HEK293 (cell line): ENCODE data around the gene KIFC1.

Experiments used
- HOXA7 ChIP-seq: sonication (generic); formaldehyde crosslinking; IDR thresholded peaks from 2 replicates; pipeline ENCODE4 v1.8.1; 2022; ENCODE audit warnings: missing genetic modification reagents, borderline replicate concordance
- HOXC10 ChIP-seq: sonication (generic); formaldehyde crosslinking; IDR thresholded peaks from 2 replicates; pipeline ENCODE4 v1.8.1; 2023; ENCODE audit warnings: mild to moderate bottlenecking, missing genetic modification reagents
- SP3 ChIP-seq: fragments of 450-650 bp; formaldehyde crosslinking; IDR thresholded peaks from 2 replicates; pipeline ENCODE4 v1.5.1; 2016; ENCODE audit warnings: missing biosample characterization, missing genetic modification characterization
- ZBTB17 ChIP-seq: fragments of 450-650 bp; formaldehyde crosslinking; IDR thresholded peaks from 2 replicates; pipeline ENCODE4 v1.5.1; 2016; ENCODE audit warnings: missing biosample characterization, missing genetic modification characterization
- ZBTB49 ChIP-seq: fragments of 450-650 bp; formaldehyde crosslinking; IDR thresholded peaks from 2 replicates; pipeline ENCODE4 v1.5.1; 2016; ENCODE audit warnings: missing biosample characterization, missing genetic modification characterization, low read depth
- ZFHX2 ChIP-seq: fragments of 450-650 bp; formaldehyde crosslinking; conservative IDR thresholded peaks from 2 replicates; pipeline ENCODE4 v1.5.1; 2016; ENCODE audit warnings: missing biosample characterization, missing genetic modification characterization
- ZFP3 ChIP-seq: fragments of 450-650 bp; formaldehyde crosslinking; IDR thresholded peaks from 2 replicates; pipeline ENCODE4 v1.5.1; 2016; ENCODE audit warnings: low read depth, missing biosample characterization, missing genetic modification characterization
- ZFP41 ChIP-seq: fragments of 450-650 bp; formaldehyde crosslinking; IDR thresholded peaks from 2 replicates; pipeline ENCODE4 v1.5.1; 2016; ENCODE audit warnings: missing biosample characterization, missing genetic modification characterization, borderline replicate concordance
- ZNF157 ChIP-seq: fragments of 450-650 bp; formaldehyde crosslinking; IDR thresholded peaks from 2 replicates; pipeline ENCODE4 v1.5.1; 2016; ENCODE audit warnings: missing biosample characterization, missing genetic modification characterization
- ZNF184 ChIP-seq: fragments of 450-650 bp; IDR thresholded peaks from 2 replicates; pipeline ENCODE4 v1.5.1; 2018; ENCODE audit warnings: missing biosample characterization, mild to moderate bottlenecking, missing genetic modification characterization
- ZNF19 ChIP-seq: fragments of 450-650 bp; formaldehyde crosslinking; IDR thresholded peaks from 2 replicates; pipeline ENCODE4; 2016; ENCODE audit warnings: missing biosample characterization, missing genetic modification characterization, low read depth
- ZNF202 ChIP-seq: fragments of 450-650 bp; formaldehyde crosslinking; IDR thresholded peaks from 2 replicates; pipeline ENCODE4 v1.5.1; 2016; ENCODE audit warnings: missing biosample characterization, missing genetic modification characterization, borderline replicate concordance
- ZNF274 ChIP-seq, 2 experiments: fragments of 200-500 bp in 1 of 2; fragments of 450-650 bp in 1 of 2; sonication (Bioruptor generic) in 1 of 2; formaldehyde crosslinking in 1 of 2; IDR thresholded peaks; 2 replicates each; pipeline versions ENCODE4 v1.5.1 to v1.6.1; 2014 to 2016; ENCODE audit warnings: borderline replicate concordance in 1 of 2, inconsistent platforms in 1 of 2, low read length in 1 of 2, missing biosample characterization in 1 of 2, missing genetic modification characterization in 1 of 2
- ZNF280C ChIP-seq: fragments of 450-650 bp; formaldehyde crosslinking; IDR thresholded peaks from 2 replicates; pipeline ENCODE4 v1.5.1; 2016; ENCODE audit warnings: missing biosample characterization, missing genetic modification characterization
- ZNF341 ChIP-seq: fragments of 450-650 bp; formaldehyde crosslinking; IDR thresholded peaks from 2 replicates; pipeline ENCODE4; 2016; ENCODE audit warnings: low read depth, missing biosample characterization, missing genetic modification characterization
- ZNF354C ChIP-seq: fragments of 450-650 bp; formaldehyde crosslinking; IDR thresholded peaks from 2 replicates; pipeline ENCODE4 v1.5.1; 2016; ENCODE audit warnings: missing biosample characterization, missing genetic modification characterization, low read depth, borderline replicate concordance
- ZNF398 ChIP-seq: fragments of 450-650 bp; formaldehyde crosslinking; IDR thresholded peaks from 2 replicates; pipeline ENCODE4 v1.5.1; 2017; ENCODE audit warnings: missing biosample characterization, missing genetic modification characterization
- ZNF404 ChIP-seq: fragments of 450-650 bp; formaldehyde crosslinking; IDR thresholded peaks from 2 replicates; pipeline ENCODE4 v1.5.1; 2017; ENCODE audit warnings: missing biosample characterization, missing genetic modification characterization
- ZNF521 ChIP-seq: fragments of 450-650 bp; formaldehyde crosslinking; IDR thresholded peaks from 2 replicates; pipeline ENCODE4 v1.5.1; 2017; ENCODE audit warnings: missing biosample characterization, mild to moderate bottlenecking, missing genetic modification characterization
- ZNF776 ChIP-seq: fragments of 450-650 bp; formaldehyde crosslinking; IDR thresholded peaks from 2 replicates; pipeline ENCODE4 v1.5.0; 2017; ENCODE audit warnings: missing biosample characterization, missing genetic modification characterization, borderline replicate concordance
- ZNF777 ChIP-seq: fragments of 450-650 bp; formaldehyde crosslinking; IDR thresholded peaks from 2 replicates; pipeline ENCODE4 v1.5.1; 2017; ENCODE audit warnings: missing biosample characterization, missing genetic modification characterization, borderline replicate concordance
- ZNF792 ChIP-seq: fragments of 450-650 bp; formaldehyde crosslinking; IDR thresholded peaks from 2 replicates; pipeline ENCODE4 v1.5.1; 2016; ENCODE audit warnings: missing biosample characterization, missing genetic modification characterization
- ZSCAN16 ChIP-seq: fragments of 450-650 bp; formaldehyde crosslinking; IDR thresholded peaks from 2 replicates; pipeline ENCODE4 v1.5.1; 2016; ENCODE audit warnings: missing biosample characterization, missing genetic modification characterization
- ZSCAN5A ChIP-seq: fragments of 450-650 bp; formaldehyde crosslinking; IDR thresholded peaks from 2 replicates; pipeline ENCODE4 v1.5.1; 2016; ENCODE audit warnings: missing biosample characterization, missing genetic modification characterization
- TF ChIP-seq, protein P1 (sequence below): fragments of 450-650 bp; formaldehyde crosslinking; IDR thresholded peaks from 2 replicates; pipeline ENCODE4 v1.5.1; 2016; ENCODE audit warnings: missing biosample characterization, missing genetic modification characterization
- TF ChIP-seq, protein P2 (sequence below): fragments of 450-650 bp; formaldehyde crosslinking; IDR thresholded peaks from 2 replicates; pipeline ENCODE4 v1.5.1; 2017; ENCODE audit warnings: missing biosample characterization, missing genetic modification characterization
- TF ChIP-seq, protein P3 (sequence below): fragments of 450-650 bp; formaldehyde crosslinking; IDR thresholded peaks from 2 replicates; pipeline ENCODE4 v1.5.1; 2017; ENCODE audit warnings: missing biosample characterization, mild to moderate bottlenecking, missing genetic modification characterization, moderate library complexity

Gene KIFC1

DNA sequence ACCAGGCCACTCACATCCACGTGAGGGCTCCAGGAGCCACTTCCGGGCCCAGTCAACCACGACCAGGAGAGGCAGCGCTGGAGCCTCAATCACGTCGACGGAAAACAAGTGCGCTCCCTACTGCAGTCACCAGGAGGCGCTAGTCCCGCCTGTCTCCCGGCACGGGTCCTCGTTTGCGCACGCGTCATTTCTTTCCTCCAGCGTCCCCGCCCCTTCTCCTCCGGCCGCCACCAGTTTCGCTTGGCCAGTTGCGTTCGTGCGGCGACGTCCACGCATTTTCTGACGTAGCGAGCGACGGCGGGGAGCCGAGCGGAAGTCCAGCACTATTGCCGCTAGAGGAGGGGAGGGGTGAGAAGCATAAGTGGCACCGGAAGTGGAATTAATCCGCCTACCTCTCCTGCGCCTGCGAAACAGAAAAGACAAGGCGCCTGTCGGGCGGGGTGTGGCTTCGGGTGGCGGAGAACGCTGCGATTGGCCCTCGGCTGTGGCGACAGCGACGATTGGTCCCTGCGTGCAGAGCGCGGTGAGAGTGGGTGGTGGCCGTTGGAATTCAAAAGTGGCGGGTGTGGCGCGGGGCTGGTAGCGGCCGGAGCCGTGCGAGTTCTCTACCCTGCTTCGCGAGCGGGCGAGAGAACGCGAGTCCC lies at the start of gene KIFC1 (continued):
- TF ChIP-seq ZNF777 (tag by site-specific recombination) = no peak
- no peak; the same call in 1 of the 2 replicates for TF ChIP-seq ZNF184 (tag by site-specific recombination)
- no peak for TF ChIP-seq ZNF157 (tag by site-specific recombination)
- no peak for TF ChIP-seq ZNF792 (tag by site-specific recombination)
- TF ChIP-seq ZNF341 (tag by site-specific recombination) = peak; percentile 76
- TF ChIP-seq, protein P1, sequence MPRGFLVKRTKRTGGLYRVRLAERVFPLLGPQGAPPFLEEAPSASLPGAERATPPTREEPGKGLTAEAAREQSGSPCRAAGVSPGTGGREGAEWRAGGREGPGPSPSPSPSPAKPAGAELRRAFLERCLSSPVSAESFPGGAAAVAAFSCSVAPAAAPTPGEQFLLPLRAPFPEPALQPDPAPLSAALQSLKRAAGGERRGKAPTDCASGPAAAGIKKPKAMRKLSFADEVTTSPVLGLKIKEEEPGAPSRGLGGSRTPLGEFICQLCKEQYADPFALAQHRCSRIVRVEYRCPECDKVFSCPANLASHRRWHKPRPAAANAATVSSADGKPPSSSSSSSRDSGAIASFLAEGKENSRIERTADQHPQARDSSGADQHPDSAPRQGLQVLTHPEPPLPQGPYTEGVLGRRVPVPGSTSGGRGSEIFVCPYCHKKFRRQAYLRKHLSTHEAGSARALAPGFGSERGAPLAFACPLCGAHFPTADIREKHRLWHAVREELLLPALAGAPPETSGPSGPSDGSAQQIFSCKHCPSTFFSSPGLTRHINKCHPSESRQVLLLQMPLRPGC (tag by site-specific recombination) = no peak
- TF ChIP-seq ZNF280C = no peak
- no peak for TF ChIP-seq ZFP3 (tag by site-specific recombination)
- TF ChIP-seq ZNF19 (tag by site-specific recombination) = no peak
- TF ChIP-seq ZSCAN16 (tag by site-specific recombination) = no peak
- TF ChIP-seq, protein P2, sequence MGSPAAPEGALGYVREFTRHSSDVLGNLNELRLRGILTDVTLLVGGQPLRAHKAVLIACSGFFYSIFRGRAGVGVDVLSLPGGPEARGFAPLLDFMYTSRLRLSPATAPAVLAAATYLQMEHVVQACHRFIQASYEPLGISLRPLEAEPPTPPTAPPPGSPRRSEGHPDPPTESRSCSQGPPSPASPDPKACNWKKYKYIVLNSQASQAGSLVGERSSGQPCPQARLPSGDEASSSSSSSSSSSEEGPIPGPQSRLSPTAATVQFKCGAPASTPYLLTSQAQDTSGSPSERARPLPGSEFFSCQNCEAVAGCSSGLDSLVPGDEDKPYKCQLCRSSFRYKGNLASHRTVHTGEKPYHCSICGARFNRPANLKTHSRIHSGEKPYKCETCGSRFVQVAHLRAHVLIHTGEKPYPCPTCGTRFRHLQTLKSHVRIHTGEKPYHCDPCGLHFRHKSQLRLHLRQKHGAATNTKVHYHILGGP (tag by site-specific recombination) = no peak
- no peak for TF ChIP-seq ZFP41 (tag by site-specific recombination)
- TF ChIP-seq SP3 (tag by site-specific recombination) = peak; percentile 88
- TF ChIP-seq ZNF398 (tag by site-specific recombination) = no peak
- no peak for TF ChIP-seq HOXA7 (CRISPR knock-in tag)
- TF ChIP-seq ZNF404 (tag by site-specific recombination) = no peak
- TF ChIP-seq HOXC10 = no peak
- no peak for TF ChIP-seq ZNF274 (IDR thresholded peaks at IDR 0.05; ENCODE audit: low read length)
- no peak for TF ChIP-seq ZNF274 (tag by site-specific recombination; IDR thresholded peaks at IDR 0.05; ENCODE audit: borderline replicate concordance)
- TF ChIP-seq ZNF202 (tag by site-specific recombination) = no peak
- TF ChIP-seq ZBTB49 (tag by site-specific recombination) = no peak
- TF ChIP-seq ZNF354C (tag by site-specific recombination) = no peak
- TF ChIP-seq, protein P3, sequence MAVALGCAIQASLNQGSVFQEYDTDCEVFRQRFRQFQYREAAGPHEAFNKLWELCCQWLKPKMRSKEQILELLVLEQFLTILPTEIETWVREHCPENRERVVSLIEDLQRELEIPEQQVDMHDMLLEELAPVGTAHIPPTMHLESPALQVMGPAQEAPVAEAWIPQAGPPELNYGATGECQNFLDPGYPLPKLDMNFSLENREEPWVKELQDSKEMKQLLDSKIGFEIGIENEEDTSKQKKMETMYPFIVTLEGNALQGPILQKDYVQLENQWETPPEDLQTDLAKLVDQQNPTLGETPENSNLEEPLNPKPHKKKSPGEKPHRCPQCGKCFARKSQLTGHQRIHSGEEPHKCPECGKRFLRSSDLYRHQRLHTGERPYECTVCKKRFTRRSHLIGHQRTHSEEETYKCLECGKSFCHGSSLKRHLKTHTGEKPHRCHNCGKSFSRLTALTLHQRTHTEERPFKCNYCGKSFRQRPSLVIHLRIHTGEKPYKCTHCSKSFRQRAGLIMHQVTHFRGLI (tag by site-specific recombination) = no peak
- no peak for TF ChIP-seq ZNF521 (tag by site-specific recombination)
- TF ChIP-seq ZNF776 (tag by site-specific recombination) = no peak
- peak; percentile 66 for TF ChIP-seq ZBTB17 (tag by site-specific recombination)
- peak; percentile 96 for TF ChIP-seq ZFHX2 (tag by site-specific recombination)
- TF ChIP-seq ZSCAN5A = no peak
